ENCODE measurements around the gene NPIPA1.

Gene NPIPA1

GRCh38 chr16:14958970-14959369 is 21.7 kb downstream of the NPIPA1 start:
- no peak for TF ChIP-seq POLR2AphosphoS5 (IDR thresholded peaks at IDR 0.05; ENCODE audit: low read depth)
- no peak for TF ChIP-seq GABPA (IDR thresholded peaks at IDR 0.05; ENCODE audit: low read depth)
- no peak for TF ChIP-seq CTCF (IDR thresholded peaks at IDR 0.05; ENCODE audit: insufficient read depth, low read length)
- no peak for TF ChIP-seq SPI1 (IDR thresholded peaks at IDR 0.05; ENCODE audit: borderline replicate concordance, low read depth)
- TF ChIP-seq REST (IDR thresholded peaks at IDR 0.05; ENCODE audit: insufficient replicate concordance, low read depth), result no peak
- DNase-seq (ENCODE audit: low read depth in 1 of 2, low spot score in 1 of 2), result no peak
- Histone ChIP-seq H3K4me3 (replicated peaks; ENCODE audit: insufficient read depth, low read length) (no peak overlapping the region), H3K27me3 (ENCODE audit: insufficient read depth, poor library complexity, severe bottlenecking) (no peaks in the 10 kb centered on the region), H3K27ac (replicated peaks) (no peak overlapping the region)

GRCh38 chr16:14961405-14962186 is 24.4 kb downstream of the NPIPA1 start:
- no peak overlapping the region for H3K4me3 ChIP-seq (replicated peaks; ENCODE audit: insufficient read depth, low read length)
- no peak overlapping the region for H3K27ac ChIP-seq (replicated peaks)
- DNase-seq (ENCODE audit: low read depth in 1 of 2, low spot score in 1 of 2), result no peak
- TF ChIP-seq SPI1 (IDR thresholded peaks at IDR 0.05; ENCODE audit: borderline replicate concordance, low read depth), result no peak
- TF ChIP-seq GABPA (IDR thresholded peaks at IDR 0.05; ENCODE audit: low read depth), result no peak
- no peak for TF ChIP-seq CTCF (IDR thresholded peaks at IDR 0.05; ENCODE audit: insufficient read depth, low read length)
- no peak for TF ChIP-seq POLR2AphosphoS5 (IDR thresholded peaks at IDR 0.05; ENCODE audit: low read depth)
- TF ChIP-seq REST (IDR thresholded peaks at IDR 0.05; ENCODE audit: insufficient replicate concordance, low read depth), result no peak
- H3K27me3 ChIP-seq (ENCODE audit: insufficient read depth, poor library complexity, severe bottlenecking), result peaks cover 4% of the 10 kb centered on the region

GRCh38 chr16:14963281-14964173 is 26.3 kb downstream of the NPIPA1 start:
- DNase-seq (ENCODE audit: low read depth in 1 of 2, low spot score in 1 of 2), result no peak

More at GRCh38 chr16:14963281-14964173, 26.3 kb downstream of the NPIPA1 start:
- H3K4me3 ChIP-seq (replicated peaks; ENCODE audit: insufficient read depth, low read length), result no peak overlapping the region
- TF ChIP-seq CTCF (IDR thresholded peaks at IDR 0.05; ENCODE audit: insufficient read depth, low read length) (no peak), GABPA (IDR thresholded peaks at IDR 0.05; ENCODE audit: low read depth) (no peak), SPI1 (IDR thresholded peaks at IDR 0.05; ENCODE audit: borderline replicate concordance, low read depth) (no peak), REST (IDR thresholded peaks at IDR 0.05; ENCODE audit: insufficient replicate concordance, low read depth) (no peak), POLR2AphosphoS5 (IDR thresholded peaks at IDR 0.05; ENCODE audit: low read depth) (no peak)
- H3K27me3 ChIP-seq (ENCODE audit: insufficient read depth, poor library complexity, severe bottlenecking), result peaks cover 4% of the 10 kb centered on the region
- H3K27ac ChIP-seq (replicated peaks), result no peak overlapping the region
